ENCODE data around the gene STPG2. TPM values are rescaled to one million over a fixed set of nuclear protein-coding genes. Genes with fewer than 3 reads are reported as not detected.

Gene STPG2
- total RNA-seq, 1 donor = under 0.01 TPM

DNA sequence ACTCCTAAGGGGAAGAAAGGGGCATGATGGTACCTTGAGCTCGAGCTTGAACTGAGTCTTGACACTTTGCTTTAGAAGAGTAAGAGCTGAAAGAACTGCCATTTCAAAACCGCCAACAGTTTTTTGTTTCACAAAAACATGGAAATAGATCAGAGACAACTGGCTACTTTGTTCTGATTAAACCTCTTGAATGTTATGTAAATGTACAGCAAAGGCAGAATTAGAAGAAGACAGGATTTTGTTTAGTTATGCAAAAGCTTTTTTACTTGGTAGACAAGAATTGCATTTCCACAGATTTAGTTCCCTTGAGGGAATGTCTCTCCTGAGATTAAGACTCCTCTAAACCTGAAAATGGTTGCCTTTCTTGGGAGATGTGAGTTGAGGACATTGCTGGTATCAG, 33.3 kb upstream of the STPG2 start:
- H2AFZ ChIP-seq (ENCODE audit: low read length) = no peak overlapping the region
- no peak overlapping the region for H3K27ac ChIP-seq (ENCODE audit: low read depth, low read length)
- no peaks in the 10 kb centered on the region for H3K79me2 ChIP-seq (ENCODE audit: insufficient read depth, low read length)
- H3K4me3 ChIP-seq (ENCODE audit: insufficient read depth, low read length) = no peak overlapping the region
- no peaks in the 10 kb centered on the region for H3K4me1 ChIP-seq (ENCODE audit: insufficient read depth, low read length)
- H4K20me1 ChIP-seq (ENCODE audit: insufficient read depth, low read length) = no peaks in the 10 kb centered on the region
- H3K4me2 ChIP-seq (ENCODE audit: insufficient read depth, low read length) = no peak overlapping the region
- TF ChIP-seq, protein P1, sequence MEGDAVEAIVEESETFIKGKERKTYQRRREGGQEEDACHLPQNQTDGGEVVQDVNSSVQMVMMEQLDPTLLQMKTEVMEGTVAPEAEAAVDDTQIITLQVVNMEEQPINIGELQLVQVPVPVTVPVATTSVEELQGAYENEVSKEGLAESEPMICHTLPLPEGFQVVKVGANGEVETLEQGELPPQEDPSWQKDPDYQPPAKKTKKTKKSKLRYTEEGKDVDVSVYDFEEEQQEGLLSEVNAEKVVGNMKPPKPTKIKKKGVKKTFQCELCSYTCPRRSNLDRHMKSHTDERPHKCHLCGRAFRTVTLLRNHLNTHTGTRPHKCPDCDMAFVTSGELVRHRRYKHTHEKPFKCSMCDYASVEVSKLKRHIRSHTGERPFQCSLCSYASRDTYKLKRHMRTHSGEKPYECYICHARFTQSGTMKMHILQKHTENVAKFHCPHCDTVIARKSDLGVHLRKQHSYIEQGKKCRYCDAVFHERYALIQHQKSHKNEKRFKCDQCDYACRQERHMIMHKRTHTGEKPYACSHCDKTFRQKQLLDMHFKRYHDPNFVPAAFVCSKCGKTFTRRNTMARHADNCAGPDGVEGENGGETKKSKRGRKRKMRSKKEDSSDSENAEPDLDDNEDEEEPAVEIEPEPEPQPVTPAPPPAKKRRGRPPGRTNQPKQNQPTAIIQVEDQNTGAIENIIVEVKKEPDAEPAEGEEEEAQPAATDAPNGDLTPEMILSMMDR (IDR thresholded peaks at IDR 0.05; ENCODE audit: extremely low read depth, low read depth, low read length) = no peak
- H3K27me3 ChIP-seq (ENCODE audit: insufficient read depth, low read length) = no peaks in the 10 kb centered on the region
- H3K36me3 ChIP-seq (ENCODE audit: insufficient read depth, low read length) = no peaks in the 10 kb centered on the region
- DNase-seq (ENCODE audit: insufficient read length, low spot score, missing footprints) = no peak
- H3K9me3 ChIP-seq (ENCODE audit: low read depth, low read length) = no peaks in the 10 kb centered on the region

DNA sequence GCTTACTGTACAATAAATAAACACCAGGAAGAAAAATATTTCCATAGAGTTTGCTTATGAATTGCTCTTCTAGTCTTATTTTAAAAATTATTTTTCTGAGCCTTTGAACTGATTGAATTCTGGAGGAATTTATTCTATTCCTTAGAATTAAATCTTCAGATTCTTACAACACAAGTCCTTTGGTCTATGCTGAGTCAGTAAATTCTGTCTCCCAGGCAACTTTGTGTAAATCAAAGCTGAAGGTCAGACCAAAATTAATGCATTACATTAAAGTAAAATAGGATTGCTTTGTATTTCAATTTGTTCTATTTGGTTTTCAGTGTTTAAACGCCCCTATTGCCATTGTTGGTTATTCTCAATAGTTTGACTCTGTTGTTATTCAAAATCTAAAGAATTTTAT, 26.8 kb upstream of the STPG2 start:
- Histone ChIP-seq H3K79me2 (ENCODE audit: insufficient read depth, low read length) (no peaks in the 10 kb centered on the region), H3K36me3 (ENCODE audit: insufficient read depth, low read length) (no peaks in the 10 kb centered on the region), H3K4me3 (ENCODE audit: insufficient read depth, low read length) (no peak overlapping the region), H3K27me3 (ENCODE audit: insufficient read depth, low read length) (peaks cover 3% of the 10 kb centered on the region), H4K20me1 (ENCODE audit: insufficient read depth, low read length) (no peaks in the 10 kb centered on the region), H3K9me3 (ENCODE audit: low read depth, low read length) (no peaks in the 10 kb centered on the region), H3K4me1 (ENCODE audit: insufficient read depth, low read length) (no peaks in the 10 kb centered on the region), H3K27ac (ENCODE audit: low read depth, low read length) (no peak overlapping the region), H2AFZ (ENCODE audit: low read length) (no peak overlapping the region), H3K4me2 (ENCODE audit: insufficient read depth, low read length) (no peak overlapping the region)
- DNase-seq (ENCODE audit: insufficient read length, low spot score, missing footprints) = no peak
- TF ChIP-seq, protein P1 (IDR thresholded peaks at IDR 0.05; ENCODE audit: extremely low read depth, low read depth, low read length) = no peak

DNA sequence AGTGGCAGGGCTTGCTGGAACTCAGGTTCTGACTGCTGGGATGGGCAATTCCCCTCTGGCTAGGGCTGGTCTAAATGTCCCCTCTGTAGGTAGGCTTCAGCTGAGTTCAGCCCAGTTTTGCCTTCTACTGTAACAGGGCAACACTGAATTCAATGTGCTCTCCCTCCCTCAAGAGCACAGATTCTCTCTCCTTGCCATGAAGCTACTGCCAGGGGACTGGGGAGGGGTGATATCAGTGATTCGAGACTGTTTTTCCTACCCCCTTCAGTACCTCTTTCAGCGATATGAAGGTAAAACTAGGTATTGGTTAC, 23.4 kb upstream of the STPG2 start:
- Histone ChIP-seq H3K4me2 (ENCODE audit: insufficient read depth, low read length) (no peak overlapping the region), H3K79me2 (ENCODE audit: insufficient read depth, low read length) (no peaks in the 10 kb centered on the region), H3K4me1 (ENCODE audit: insufficient read depth, low read length) (no peaks in the 10 kb centered on the region), H3K4me3 (ENCODE audit: insufficient read depth, low read length) (no peak overlapping the region), H3K9me3 (ENCODE audit: low read depth, low read length) (no peaks in the 10 kb centered on the region), H3K27me3 (ENCODE audit: insufficient read depth, low read length) (peaks cover 3% of the 10 kb centered on the region), H4K20me1 (ENCODE audit: insufficient read depth, low read length) (no peaks in the 10 kb centered on the region), H2AFZ (ENCODE audit: low read length) (no peak overlapping the region), H3K36me3 (ENCODE audit: insufficient read depth, low read length) (no peaks in the 10 kb centered on the region), H3K27ac (ENCODE audit: low read depth, low read length) (no peak overlapping the region)
- no peak for DNase-seq (ENCODE audit: insufficient read length, low spot score, missing footprints)
- TF ChIP-seq, protein P1 (IDR thresholded peaks at IDR 0.05; ENCODE audit: extremely low read depth, low read depth, low read length) = no peak

GRCh38 chr4:98166025-98166730, 22.9 kb upstream of the STPG2 start:
- H2AFZ ChIP-seq (ENCODE audit: low read length) = no peak overlapping the region
- TF ChIP-seq, protein P1 (IDR thresholded peaks at IDR 0.05; ENCODE audit: extremely low read depth, low read depth, low read length) = no peak
- H3K4me1 ChIP-seq (ENCODE audit: insufficient read depth, low read length) = no peaks in the 10 kb centered on the region
- no peak overlapping the region for H3K4me2 ChIP-seq (ENCODE audit: insufficient read depth, low read length)
- H3K27me3 ChIP-seq (ENCODE audit: insufficient read depth, low read length) = peaks cover 3% of the 10 kb centered on the region
- no peaks in the 10 kb centered on the region for H3K36me3 ChIP-seq (ENCODE audit: insufficient read depth, low read length)
- no peaks in the 10 kb centered on the region for H3K9me3 ChIP-seq (ENCODE audit: low read depth, low read length)
- H3K4me3 ChIP-seq (ENCODE audit: insufficient read depth, low read length) = no peak overlapping the region
- no peak overlapping the region for H3K27ac ChIP-seq (ENCODE audit: low read depth, low read length)
- no peaks in the 10 kb centered on the region for H4K20me1 ChIP-seq (ENCODE audit: insufficient read depth, low read length)
- no peaks in the 10 kb centered on the region for H3K79me2 ChIP-seq (ENCODE audit: insufficient read depth, low read length)
- no peak for DNase-seq (ENCODE audit: insufficient read length, low spot score, missing footprints)

Measured in osteoblast (primary cell).